Fibroblast of villous mesenchyme (primary cell): ENCODE results near the gene MYO5A. TPM values are rescaled to one million over a fixed set of nuclear protein-coding genes. Genes with fewer than 3 reads are reported as not detected.
"Not testable (repeated sequence)": the region's sequence is repeated elsewhere in the genome, so short reads cannot be mapped to it uniquely, and the experiment has no call there.

Experiments used
- DNase-seq: peaks from one replicate; pipeline ENCODE4 v3.0.0-alpha.2; 2010; ENCODE audit warnings: low read depth
- H3K4me3 ChIP-seq: 2 replicates; pipeline ENCODE4 v1.5.1; 2011; ENCODE audit warnings: low read depth, mild to moderate bottlenecking, low read length
- total RNA-seq: library from RNA; depleted of rRNA; stranded (reverse); fragments of >200 nt; gene quantifications from 2 replicates; pipeline ENCODE4 v1.2.3, GENCODE V29; 2012
- TF ChIP-seq, protein P1 (sequence below): IDR thresholded peaks from 2 replicates; pipeline ENCODE4 v1.5.1; 2012; ENCODE audit warnings: low read depth, mild to moderate bottlenecking, low read length; ENCODE audit not compliant: insufficient read depth

The MYO5A gene
- total RNA-seq, 1 donor, result 53.1 TPM

- TF ChIP-seq, protein P1, sequence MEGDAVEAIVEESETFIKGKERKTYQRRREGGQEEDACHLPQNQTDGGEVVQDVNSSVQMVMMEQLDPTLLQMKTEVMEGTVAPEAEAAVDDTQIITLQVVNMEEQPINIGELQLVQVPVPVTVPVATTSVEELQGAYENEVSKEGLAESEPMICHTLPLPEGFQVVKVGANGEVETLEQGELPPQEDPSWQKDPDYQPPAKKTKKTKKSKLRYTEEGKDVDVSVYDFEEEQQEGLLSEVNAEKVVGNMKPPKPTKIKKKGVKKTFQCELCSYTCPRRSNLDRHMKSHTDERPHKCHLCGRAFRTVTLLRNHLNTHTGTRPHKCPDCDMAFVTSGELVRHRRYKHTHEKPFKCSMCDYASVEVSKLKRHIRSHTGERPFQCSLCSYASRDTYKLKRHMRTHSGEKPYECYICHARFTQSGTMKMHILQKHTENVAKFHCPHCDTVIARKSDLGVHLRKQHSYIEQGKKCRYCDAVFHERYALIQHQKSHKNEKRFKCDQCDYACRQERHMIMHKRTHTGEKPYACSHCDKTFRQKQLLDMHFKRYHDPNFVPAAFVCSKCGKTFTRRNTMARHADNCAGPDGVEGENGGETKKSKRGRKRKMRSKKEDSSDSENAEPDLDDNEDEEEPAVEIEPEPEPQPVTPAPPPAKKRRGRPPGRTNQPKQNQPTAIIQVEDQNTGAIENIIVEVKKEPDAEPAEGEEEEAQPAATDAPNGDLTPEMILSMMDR, result no peak
- no peak overlapping the region for H3K4me3 ChIP-seq
- DNase-seq, result no peak
Observed at GRCh38 chr15:52440946-52441345, 87.7 kb downstream of the MYO5A start.

DNA sequence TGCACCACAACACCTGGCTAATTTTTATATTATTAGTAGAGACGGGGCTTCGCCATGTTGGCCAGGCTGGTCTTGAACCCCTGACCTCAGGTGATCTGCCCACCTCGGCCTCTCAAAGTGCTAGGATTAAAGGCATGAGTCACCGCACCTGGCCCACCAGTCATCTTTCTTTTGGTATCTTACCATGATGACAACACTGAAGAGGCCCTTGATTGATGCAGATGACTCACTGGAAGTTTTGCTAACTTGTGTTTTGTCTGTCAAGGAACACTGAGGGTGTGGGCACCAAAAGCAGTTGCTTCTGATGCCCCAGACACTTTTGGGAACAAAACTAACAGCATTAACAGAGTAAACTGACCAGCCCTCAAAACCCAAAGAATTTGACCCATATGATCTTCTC, 88.3 kb downstream of the MYO5A start:
- no peak overlapping the region for H3K4me3 ChIP-seq
- no peak for DNase-seq
- TF ChIP-seq, protein P1, result no peak

DNA sequence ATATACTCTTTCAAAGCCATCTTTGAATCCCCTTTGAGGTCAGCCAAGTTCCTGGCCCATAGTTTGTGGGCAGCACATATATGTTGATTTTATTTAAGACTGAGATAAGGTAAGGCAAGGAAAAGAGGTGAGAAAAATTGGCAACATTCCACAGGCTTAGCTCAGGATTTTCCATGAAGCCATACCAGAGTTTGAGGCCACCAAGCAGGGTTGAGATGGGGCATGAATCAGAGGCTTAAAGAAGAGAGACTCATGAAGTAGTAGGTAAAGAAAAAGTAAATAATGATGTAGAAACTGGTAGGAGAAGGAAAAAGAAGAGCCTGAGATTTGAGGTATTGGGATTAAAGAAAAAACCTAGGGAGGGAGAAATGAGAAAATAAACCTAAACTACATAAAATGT, 89.2 kb downstream of the MYO5A start:
- DNase-seq, result no peak
- TF ChIP-seq, protein P1, result no peak
- H3K4me3 ChIP-seq, result no peak overlapping the region

DNA sequence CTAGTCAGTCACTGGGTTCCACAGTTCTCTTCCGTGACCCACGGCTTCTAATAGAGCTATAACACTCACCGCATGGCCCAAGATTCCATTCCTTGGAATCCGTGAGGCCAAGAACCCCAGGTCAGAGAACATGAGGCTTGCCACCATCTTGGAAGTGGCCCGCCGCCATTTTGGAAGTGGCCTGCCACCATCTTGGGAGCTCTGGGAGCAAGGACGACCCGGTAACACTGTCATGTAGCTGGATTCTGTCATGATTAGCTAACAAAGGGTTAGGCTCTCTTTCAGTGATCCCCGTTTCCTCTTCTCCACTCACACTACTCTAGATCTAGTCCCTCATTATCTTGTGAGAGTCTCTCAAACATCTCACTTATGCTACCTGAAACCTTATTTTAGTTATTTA, 89.6 kb downstream of the MYO5A start:
- H3K4me3 ChIP-seq, result not testable (repeated sequence)

GRCh38 chr15:52438047-52438446, 90.6 kb downstream of the MYO5A start:
- DNase-seq, result no peak
- TF ChIP-seq, protein P1, result no peak
- H3K4me3 ChIP-seq, result no peak overlapping the region

More for the DNA sequence above, 89.6 kb downstream of the MYO5A start:
- not testable (repeated sequence) for DNase-seq

GRCh38 chr15:52437646-52438045, 91.0 kb downstream of the MYO5A start:
- DNase-seq, result no peak
- H3K4me3 ChIP-seq, result no peak overlapping the region
- TF ChIP-seq, protein P1, result no peak

DNA sequence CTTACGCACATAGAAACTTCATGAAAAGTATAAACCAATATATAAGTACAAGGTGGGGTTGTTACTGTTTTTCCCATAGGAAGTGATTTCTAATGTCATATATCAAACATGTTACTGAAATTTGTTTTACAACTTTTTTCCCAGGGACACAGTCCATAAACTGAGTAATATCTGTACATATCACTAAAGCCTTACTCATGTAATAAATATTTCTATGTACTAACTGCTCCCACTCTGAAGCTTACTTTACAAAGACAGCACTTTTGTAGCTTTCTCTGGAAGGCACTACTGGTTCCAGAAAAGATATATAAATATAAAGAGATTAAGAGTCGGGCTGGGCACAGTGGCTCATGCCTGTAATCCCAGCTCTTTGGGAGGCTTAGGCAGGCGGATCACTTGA, 91.7 kb downstream of the MYO5A start:
- peak; percentile 63 for DNase-seq
- H3K4me3 ChIP-seq, result no peak overlapping the region
- TF ChIP-seq, protein P1, result no peak

- DNase-seq, result no peak
- H3K4me3 ChIP-seq, result no peak overlapping the region
- TF ChIP-seq, protein P1, result no peak
Observed at GRCh38 chr15:52434885-52435284, 93.8 kb downstream of the MYO5A start.
